Lung (tissue), 12 donors: Measurements from ENCODE around the gene GPR15LG. TPM values are rescaled to one million over a fixed set of nuclear protein-coding genes. Genes with fewer than 3 reads are reported as not detected.

Source experiments
- ATAC-seq: fragments of 200-7000 bp; cut with Tn5 transposase; one replicate; pipeline ENCODE4 v1.9.1; 2020; ENCODE audit warnings: moderate number of reproducible peaks; ENCODE audit not compliant: insufficient read depth, low FRiP score
- DNase-seq, 3 donors: peaks; one replicate each; pipeline ENCODE4 v3.0.0-alpha.2; 2013 to 2017
- H3K27ac ChIP-seq, 2 donors: one replicate each; pipeline ENCODE4 v1.5.1; 2013; ENCODE audit warnings: mild to moderate bottlenecking in 2 of 2, moderate library complexity in 2 of 2, control low read depth in 1 of 2, inconsistent platforms in 1 of 2, low read depth in 1 of 2, low read length in 1 of 2
- H3K27me3 ChIP-seq, 3 donors: one replicate each; pipeline ENCODE4 v1.5.1; 2013; ENCODE audit warnings: low read length in 2 of 3; ENCODE audit not compliant: control insufficient read depth in 3 of 3, insufficient read depth in 3 of 3
- H3K36me3 ChIP-seq, 4 donors: one replicate each; pipeline ENCODE4 v1.5.1; 2013; ENCODE audit warnings: low read length in 4 of 4, mild to moderate bottlenecking in 1 of 4, moderate library complexity in 1 of 4; ENCODE audit not compliant: control insufficient read depth in 4 of 4, insufficient read depth in 4 of 4
- H3K4me1 ChIP-seq, 5 donors: one replicate each; pipeline ENCODE4 v1.5.1; 2013; ENCODE audit warnings: low read length in 5 of 5, mild to moderate bottlenecking in 2 of 5, moderate library complexity in 1 of 5; ENCODE audit not compliant: control insufficient read depth in 5 of 5, insufficient read depth in 5 of 5
- H3K4me3 ChIP-seq: one replicate; pipeline ENCODE4 v1.5.1; 2013; ENCODE audit warnings: mild to moderate bottlenecking, control low read depth, moderate library complexity
- H3K9ac ChIP-seq, 2 donors: one replicate each; pipeline ENCODE4 v1.5.1; 2013; ENCODE audit warnings: low read length in 2 of 2, control low read depth in 1 of 2; ENCODE audit not compliant: insufficient read depth in 1 of 2
- H3K9me3 ChIP-seq, 4 donors: one replicate each; pipeline ENCODE4 v1.5.1; 2013; ENCODE audit warnings: low read length in 3 of 4, mild to moderate bottlenecking in 1 of 4, moderate library complexity in 1 of 4; ENCODE audit not compliant: control insufficient read depth in 4 of 4, insufficient read depth in 3 of 4
- CTCF ChIP-seq: IDR thresholded peaks from 2 replicates; pipeline ENCODE4 v1.5.1; 2012; ENCODE audit warnings: mild to moderate bottlenecking; ENCODE audit errors: control extremely low read depth, extremely low read depth
- WGBS, 2 donors: extraction: QIAGEN DNeasy Blood & Tissue Kit; methylation state at CpG; one replicate each; pipeline ENCODE4 v1.1.7; 2013; 5-methylcytosine and 5-hydroxymethylcytosine counted together
- polyA plus RNA-seq, 2 donors: library from polyadenylated mRNA; stranded (reverse); fragments of 200-250 nt; gene quantifications; one replicate each; pipeline ENCODE4 v1.2.1, GENCODE V29; 2013
- total RNA-seq, 2 donors: library from RNA; depleted of rRNA in 1 of 2; stranded (reverse); fragments of >200 nt in 1 of 2; gene quantifications; one replicate each; pipeline ENCODE4 v1.2.1, GENCODE V29; 2014 to 2021
- donor health status: control.
- donor health status: control.
- donor health status: Bipolar disorder and iron deficiency.
- donor health status: healthy.
- donor health status: DM: yes; HTN: yes; CAD: no.

The GPR15LG gene
- total and polyA plus RNA-seq, 4 donors, result 0.47 TPM; not detected in 3

GRCh38 chr10:84197643-84198042, 24.0 kb downstream of the GPR15LG start:
- ATAC-seq (no peak), DNase-seq (no peak)
- H3K27me3 ChIP-seq, result peaks cover 0 to 50% (median 31%) of the 10 kb centered on the region in 3 donors
- no peak overlapping the region for H3K27ac ChIP-seq
- peaks cover 0 to 6% (median 0%) of the 10 kb centered on the region in 5 donors for H3K4me1 ChIP-seq
- no peak for TF ChIP-seq CTCF
- no peak overlapping the region for H3K4me3 ChIP-seq
- H3K9me3 ChIP-seq, result no peaks in the 10 kb centered on the region
- WGBS, 2 donors, result 78 to 87% methylated on average over 5 of the region's 5 CpGs
- no peaks in the 10 kb centered on the region for H3K36me3 ChIP-seq
- H3K9ac ChIP-seq, result no peak overlapping the region

GRCh38 chr10:84198206-84198915, 24.8 kb downstream of the GPR15LG start:
- TF ChIP-seq CTCF, result no peak
- H3K27me3 ChIP-seq, result peaks cover 0 to 43% (median 25%) of the 10 kb centered on the region in 3 donors
- DNase-seq, result no peak
- ATAC-seq, result no peak
- 84 to 92% methylated on average over 7 of the region's 7 CpGs for WGBS, 2 donors
- peaks cover 0 to 6% (median 0%) of the 10 kb centered on the region in 5 donors for H3K4me1 ChIP-seq
- no peak overlapping the region for H3K9ac ChIP-seq
- H3K36me3 ChIP-seq, result no peaks in the 10 kb centered on the region
- no peaks in the 10 kb centered on the region for H3K9me3 ChIP-seq
- no peak overlapping the region for H3K4me3 ChIP-seq
- no peak overlapping the region for H3K27ac ChIP-seq

GRCh38 chr10:84200537-84201243, 27.1 kb downstream of the GPR15LG start:
- H3K9ac ChIP-seq, result no peak overlapping the region

More at GRCh38 chr10:84200537-84201243, 27.1 kb downstream of the GPR15LG start:
- DNase-seq (no peak), ATAC-seq (no peak)
- 72 to 83% methylated on average over 11 of the region's 11 CpGs for WGBS, 2 donors
- no peak overlapping the region for H3K27ac ChIP-seq
- no peaks in the 10 kb centered on the region for H3K36me3 ChIP-seq
- no peaks in the 10 kb centered on the region for H3K4me1 ChIP-seq
- no peaks in the 10 kb centered on the region for H3K9me3 ChIP-seq
- TF ChIP-seq CTCF, result no peak
- peaks cover 0 to 23% (median 6%) of the 10 kb centered on the region in 3 donors for H3K27me3 ChIP-seq
- no peak overlapping the region for H3K4me3 ChIP-seq
